GM18502 (cell line): Measurements from ENCODE around the gene HAND1.

Experiments used
- ATAC-seq: cut with Tn5 transposase; IDR thresholded peaks from one replicate; pipeline ENCODE4 v1.9.1; 2021; ENCODE audit warnings: mild to moderate bottlenecking; ENCODE audit not compliant: unreplicated experiment, poor library complexity

The HAND1 gene

DNA sequence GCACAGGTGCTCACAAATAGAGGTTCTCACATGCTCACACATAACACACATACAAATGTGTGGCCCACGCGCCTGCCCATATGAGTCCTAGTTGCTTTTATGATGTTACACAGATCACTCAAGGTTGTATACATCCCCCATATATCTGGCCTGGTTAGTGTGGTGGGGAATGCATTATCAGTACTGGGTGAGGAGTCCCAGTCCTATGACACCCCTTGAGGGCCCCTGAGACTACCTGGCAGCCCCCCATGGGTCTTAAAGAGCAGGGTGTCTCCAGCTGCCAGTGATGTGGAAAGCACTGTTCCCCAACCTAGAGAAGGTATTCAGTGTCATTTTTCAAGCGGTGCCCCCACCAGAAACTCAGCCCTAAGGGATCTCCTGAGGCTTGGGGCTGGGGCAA is 2.8 kb upstream of the HAND1 start:
- ATAC-seq = no peak

DNA sequence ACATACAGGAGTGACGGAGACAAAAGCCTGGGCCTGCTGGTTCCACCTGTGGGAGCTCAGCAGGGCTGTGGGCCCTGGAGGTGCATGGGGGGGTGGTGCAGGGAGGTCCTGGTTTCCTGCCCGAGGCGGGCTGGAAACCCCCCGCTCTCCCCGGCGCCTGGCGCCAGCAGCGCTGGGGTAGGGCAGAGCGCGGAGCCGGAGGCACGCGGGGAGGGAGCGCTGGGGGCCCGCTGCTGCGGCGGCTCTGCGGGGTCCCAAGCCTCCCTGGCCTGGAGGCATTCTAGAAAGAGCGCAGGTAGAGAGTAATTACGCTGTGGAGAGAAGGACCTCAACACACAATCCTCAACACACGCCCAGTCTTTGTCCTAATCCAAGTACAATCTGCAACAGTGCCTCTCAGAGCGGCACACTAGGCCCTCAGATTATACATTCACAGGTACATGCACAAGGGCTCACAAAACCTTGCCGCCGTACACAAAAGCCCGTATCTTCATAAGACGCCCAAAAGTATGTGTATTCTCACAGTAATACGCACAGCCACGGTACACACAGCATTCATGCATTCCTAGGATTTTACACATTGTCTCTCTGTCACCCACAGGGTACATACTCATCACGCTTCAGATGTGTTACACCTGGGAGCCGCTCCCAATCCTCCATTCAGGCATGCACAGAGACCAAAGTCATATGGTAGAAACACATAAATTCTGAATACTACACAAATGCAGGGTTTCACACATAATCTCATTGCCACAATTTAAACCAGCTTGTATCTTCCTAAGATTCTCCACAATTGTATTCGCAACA is 2.1 kb upstream of the HAND1 start:
- peak; percentile 52 for ATAC-seq

DNA sequence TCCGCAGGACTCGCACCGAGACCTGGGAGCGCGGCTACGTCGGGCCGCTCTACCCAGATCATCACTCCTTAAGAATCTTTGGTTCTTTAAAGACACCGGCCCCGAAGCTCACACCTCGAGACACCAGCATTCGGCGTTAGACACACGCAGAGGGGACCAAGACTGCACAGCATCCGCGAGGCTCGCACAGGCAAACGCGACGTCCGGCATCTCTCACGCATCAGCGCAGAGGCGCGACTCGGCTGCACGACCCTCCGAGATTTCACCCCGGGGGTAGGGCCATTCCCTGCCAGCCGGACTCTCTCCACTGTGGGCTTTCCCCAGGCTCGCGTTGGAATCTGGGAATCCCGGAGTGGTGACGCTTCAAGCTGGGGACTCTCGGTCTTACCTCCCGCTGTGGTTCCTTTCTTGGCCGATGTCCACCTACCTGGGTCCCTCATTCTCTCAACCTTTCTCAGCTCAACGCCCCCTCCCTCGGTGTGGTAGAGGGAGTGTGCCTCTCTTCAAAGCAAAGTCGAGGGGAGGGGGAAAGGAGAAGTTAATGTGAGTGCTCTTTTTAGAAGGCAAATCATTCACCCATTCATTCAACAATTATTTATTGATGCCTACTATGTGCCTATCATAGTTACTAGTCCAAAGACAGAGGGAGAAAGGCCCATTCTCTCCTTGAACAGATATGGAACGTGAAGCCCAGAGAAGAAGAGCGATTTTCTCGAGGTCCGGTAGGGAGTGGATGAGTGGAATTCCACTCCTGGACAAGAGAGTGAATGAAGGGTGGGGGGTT is 1.3 kb upstream of the HAND1 start:
- ATAC-seq = no peak

DNA sequence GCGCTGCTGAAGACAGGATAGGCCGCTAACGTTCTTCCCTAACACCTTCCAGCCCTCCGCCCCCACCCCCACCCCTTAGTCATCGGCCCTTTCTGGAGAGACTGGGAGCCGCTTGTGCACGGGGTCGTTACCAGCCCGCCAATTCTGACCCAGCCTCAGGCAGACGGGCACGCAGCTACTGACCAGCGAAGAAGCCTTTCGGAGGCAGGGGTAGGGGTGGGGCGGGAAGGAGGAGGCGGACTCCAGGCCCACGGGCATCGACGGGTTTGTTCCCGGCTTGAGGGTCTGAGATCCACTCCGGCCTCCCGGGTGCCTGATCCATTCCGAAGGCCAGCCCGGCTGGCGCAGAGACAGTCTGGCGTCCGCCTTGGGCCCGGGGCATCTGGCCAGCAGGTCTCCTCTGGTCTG is 729 bp upstream of the HAND1 start:
- no peak for ATAC-seq

DNA sequence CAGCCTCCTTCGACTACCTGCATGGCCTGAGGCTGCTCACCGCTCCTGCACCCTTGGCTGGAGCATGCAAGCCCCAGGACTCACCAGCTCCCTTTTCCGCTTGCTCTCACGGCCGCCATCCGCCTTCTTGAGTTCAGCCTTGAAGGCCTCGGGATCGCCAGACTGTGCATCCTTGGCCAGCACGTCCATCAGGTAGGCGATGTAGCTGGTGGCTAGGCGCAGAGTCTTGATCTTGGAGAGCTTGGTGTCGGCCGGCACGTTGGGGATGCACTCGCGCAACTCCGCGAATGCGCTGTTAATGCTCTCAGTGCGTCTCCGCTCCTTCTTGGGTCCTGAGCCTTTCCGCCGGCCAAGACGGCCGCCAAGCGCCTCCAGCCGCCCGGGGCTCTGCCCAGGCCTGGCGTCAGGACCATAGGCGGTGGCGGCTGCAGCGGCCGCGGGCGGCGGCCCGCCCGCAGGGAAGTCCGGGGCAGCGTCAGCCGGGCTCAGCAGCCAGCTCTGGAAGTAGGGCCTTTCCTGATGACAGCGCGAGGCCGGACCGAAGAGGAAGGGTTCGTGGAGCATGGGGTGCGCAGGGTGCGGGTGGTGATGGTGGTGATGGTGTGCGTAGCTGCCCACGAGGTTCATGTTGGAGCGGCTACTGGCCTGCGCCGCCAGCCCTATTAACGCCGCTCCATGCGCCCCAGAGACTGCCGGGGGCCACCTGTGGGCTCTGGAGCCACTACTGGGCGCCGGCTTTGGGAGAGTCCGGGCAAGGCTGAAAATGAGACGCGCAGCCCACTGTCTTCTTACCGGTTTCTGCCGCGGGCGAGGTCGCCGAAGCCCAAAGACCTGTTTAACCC is 424 bp downstream of the HAND1 start:
- ATAC-seq = no peak

DNA sequence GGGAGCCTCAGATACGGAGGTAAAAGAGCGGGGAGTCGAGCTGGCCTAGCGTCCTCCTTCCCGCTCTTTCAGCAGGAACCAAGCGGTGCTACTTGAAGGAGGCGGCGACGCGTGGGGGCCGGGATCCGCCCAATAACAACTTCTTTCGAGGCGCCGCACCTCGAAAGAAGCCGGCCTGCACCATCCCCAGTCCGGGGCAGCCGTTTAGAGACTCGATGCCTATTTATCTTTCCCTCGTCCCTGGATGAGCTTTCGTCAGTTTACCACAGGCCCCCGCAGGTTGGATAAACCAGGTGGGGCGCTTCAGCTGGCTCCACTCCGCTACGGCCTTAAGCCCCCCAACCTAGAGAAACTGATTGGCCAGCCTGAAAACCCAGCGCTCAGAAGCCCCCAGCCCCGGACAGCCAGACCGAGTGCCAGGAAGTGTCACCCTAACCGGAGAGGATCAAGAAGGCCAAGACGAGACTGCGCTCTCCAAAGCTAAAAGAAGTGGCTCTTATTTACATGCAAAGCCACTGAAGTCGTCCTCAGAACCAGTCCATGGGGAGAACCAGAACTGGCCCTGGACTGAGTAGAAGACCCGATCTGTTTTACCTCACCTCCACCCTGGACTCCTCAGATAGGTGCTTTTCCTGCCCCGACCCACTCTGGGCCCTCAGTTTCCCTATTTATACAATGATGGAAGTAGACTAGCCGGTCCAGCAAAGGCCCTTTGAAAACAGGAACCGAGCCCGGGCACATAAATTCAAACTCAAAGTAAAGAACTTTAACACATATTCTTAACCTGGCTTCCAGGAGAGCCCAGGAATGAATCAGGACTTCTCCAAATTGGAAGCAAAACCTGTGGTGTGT is 1.4 kb downstream of the HAND1 start:
- no peak for ATAC-seq

DNA sequence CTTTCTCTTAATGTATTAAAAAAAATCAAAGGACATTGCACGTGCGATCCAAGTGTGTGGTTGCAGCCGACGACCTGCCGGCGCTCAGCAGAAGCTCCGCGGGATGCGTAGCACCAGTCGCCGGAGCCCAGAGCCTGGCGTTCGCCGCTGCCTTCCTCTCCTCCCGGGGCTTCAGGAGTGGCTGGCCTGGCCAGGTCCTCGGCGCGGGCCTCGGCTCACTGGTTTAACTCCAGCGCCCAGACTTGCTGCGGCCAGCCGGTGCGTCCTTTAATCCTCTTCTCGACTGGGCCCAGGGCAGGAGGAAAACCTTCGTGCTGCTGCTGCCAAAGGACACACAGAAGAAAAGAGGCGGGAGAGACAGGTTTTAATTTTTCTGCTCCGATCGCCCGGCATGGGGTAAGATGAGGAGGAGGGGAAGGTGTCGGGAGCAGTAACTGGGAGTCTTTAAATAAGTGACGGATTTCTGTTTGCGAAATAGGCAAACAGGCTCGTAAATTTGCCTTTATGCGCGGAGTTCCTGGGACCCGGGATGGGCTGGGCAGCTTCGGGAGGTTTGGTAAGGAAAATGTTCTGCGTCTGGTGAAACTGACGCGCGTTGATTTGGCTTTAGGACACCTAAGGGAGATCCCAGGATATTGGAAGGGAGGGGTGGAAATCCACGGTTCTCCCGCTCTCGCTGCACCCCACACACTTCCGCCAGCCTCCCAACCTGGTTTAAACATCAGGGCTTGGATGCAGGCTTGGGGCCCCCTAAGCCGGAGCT is 2.3 kb downstream of the HAND1 start:
- ATAC-seq = no peak

DNA sequence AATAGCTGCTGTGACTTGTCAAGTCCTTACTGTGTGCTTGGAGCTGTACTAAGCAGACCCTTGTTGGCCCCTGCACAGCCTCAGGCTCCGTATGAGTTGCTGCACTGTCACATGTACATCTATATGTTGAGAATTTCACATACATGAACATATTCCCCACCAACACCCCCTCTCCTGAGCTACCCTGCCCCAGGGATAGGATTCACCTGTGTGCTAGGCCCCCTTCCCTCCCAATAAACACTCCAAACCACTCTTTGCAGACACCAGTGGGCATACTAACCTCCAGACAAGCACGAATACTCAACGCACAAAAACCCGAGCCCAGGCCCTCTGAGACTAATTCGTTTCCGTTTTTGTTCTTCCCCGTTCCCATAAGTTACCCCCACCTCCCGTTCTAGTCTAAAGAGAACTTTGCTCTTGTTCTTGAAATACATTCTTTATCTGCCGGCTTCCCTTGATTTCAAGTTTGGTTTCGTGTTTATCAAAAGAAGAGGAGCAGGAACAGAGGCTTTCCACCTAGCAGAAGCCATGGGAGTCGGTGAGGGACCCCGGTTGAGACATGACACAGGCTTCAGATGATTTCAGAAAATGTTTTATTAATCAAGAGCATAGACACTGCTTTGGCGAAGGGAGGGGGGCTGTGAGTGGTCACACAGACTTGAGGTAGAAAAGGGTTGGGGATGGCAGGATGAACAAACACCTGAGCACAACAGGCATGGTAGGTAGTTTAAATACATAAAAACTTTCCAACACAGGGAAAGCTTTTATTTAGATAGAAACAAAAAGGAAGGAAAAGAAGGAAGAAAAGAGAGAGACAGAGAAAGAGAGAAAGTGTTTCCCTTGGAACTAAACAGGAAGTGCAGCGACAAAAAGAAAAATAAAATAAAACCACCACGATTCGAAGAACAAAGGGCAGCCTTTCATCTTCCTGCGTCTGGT is 3.4 kb downstream of the HAND1 start:
- ATAC-seq = no peak

DNA sequence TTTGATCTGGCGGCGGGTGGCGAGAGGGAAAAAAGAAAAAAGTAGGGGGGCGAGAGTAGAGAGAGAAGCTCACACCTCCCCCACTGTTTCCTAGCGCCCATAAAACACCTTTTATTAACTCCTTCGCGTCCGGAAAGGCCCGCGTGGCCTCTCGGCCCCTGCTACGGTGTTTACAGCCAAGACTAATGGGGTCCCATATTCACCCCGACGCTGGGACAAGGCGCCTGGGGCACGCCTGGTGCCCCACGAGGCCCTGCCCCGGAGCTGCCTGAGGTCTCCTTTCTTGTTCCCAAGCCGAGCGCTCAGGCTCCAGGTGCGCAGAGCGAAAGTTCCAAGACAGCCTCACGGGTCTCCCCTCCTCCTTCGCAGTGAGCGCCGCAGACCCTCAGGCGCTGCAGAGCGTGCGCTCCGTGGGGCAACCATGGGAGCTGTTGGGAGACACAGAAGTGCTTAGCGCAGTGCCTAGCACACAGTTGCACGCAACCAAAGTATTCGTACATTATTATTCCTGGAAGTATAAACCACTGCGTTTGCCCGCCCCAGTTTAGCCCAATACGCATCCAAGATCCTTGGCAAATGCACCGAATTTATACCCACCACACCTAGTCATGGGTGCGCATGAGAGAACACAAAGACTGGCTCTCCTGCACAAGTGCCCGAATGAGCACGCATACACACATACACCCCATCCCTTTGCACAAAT is 4.3 kb downstream of the HAND1 start:
- no peak for ATAC-seq

DNA sequence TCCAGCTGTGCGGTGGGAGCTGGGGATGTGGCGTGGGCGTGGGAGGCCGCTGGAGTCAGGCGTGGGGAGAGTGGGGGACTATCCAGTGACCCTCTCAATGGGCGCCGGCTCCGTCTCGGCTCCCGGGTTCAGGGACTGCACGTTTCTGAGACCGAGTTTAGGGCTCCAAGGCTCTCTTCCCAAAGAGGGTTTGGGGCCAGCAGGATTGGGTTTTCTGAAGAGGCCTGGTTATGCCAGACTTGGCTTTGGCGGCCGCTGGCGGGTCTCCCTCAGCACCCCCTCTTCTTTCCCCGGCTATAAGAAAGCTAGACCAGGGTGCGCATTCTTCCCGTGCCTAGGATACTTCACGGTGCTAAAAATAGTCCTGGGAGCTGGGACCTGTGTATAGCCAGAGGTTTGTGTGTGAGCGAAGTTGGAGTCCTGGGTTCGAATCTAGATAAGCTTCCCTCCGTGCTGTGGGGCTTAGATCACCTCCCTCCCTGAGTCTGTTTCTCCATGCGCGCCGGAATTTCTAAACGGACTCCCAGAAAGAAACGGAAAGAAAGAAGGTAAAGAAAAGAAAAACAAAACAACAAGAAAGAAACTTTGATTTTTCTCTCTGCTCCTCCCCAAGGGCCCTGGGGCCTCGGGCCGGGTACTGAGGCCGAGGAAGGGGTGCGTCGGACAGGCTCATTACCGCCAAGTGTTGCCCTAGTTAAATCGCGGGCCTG is 5.0 kb downstream of the HAND1 start:
- no peak for ATAC-seq

DNA sequence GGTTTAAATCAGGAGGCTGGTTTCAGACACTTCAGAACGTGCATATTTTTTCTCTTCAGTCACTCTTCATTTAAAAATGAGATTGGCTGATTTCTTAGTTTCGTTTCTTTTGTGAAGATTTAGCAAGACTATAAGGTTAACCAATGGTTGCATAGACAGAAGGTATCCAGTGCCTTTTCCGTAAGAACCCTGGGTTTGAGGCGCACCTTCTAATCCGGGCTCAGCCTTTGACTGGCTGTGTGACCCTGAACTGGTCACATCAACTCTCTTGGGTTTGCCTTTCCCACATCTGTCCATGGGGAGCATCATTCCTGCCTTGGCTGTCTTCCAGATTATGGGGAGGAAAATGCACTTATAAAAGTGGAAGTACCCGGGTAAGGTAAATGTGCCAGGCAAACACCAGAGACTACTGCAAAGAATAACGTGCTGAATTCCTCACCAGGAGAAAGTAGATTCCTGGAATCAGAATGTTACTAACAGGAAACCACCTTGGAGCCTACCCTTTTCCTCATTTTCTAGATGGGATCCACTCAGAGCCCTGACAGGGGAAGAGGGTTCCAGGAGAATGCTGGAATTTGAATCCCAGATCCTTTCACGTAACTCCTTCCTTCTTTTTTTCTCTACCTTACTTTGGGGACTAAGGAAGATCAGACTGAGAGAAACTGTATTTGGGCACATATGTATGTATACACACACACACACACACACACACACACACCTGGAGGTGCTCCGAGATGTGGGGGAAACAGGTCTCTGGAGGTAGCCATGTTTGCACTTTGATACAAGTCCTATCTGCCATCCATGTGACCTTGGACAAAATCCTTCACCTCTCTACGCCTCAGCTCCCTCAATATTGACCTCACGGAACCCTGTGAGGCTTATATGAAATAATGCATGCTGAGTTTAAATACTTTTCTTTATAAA is 6.8 kb downstream of the HAND1 start:
- no peak for ATAC-seq

DNA sequence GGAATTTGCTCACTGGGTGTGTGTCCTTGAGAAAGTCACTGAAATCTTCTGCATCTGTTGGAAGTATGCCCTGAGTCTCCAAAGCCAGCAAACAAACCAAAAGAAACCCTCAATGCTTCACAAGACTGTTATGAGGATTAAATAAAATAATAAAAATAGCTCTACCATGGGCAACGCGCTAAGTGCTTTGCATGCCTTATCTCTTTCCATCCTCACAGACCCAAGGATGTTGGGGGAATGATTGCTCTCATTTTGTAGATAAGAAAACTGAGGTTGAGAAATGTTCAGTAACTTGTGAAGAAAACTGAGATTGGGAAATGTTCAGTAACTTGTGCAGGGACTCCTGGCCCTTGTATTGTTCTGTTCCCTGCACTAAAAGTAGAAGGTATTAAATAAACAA is 7.9 kb downstream of the HAND1 start:
- no peak for ATAC-seq

DNA sequence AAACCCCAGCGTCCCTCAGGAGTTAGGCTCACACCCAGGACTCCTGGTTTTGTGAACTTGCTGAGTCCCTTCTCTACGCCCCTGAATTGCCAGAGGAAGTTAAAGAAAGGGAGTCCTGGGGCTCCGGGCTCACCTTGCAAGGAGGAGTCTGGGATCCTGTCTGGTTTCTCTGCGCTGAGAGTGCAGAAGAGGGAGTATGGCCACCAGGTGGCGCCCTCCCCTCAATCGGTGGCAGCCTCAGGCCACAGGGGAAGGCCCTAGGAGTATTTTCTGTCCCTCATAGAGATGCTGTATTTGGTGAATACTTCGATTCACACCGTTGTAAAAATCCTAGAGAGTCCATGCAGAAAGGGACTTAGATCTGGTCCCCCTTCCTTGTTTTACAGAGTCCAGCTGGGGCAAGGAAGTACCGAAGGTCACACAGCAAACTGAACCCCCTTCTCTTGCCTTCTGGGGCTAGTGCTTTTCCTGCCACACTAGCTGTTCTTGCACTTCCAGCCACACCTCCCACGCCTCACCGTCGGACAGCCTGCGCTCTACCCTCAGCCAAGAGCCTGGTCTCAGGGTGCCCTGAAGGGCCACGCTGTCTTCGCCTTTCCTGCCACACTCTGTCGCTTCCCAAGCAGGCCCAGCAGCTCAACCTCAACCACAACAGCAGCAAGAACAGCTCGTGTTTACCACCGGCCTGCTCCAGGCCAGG is 10.2 kb downstream of the HAND1 start:
- ATAC-seq = peak; percentile 97

DNA sequence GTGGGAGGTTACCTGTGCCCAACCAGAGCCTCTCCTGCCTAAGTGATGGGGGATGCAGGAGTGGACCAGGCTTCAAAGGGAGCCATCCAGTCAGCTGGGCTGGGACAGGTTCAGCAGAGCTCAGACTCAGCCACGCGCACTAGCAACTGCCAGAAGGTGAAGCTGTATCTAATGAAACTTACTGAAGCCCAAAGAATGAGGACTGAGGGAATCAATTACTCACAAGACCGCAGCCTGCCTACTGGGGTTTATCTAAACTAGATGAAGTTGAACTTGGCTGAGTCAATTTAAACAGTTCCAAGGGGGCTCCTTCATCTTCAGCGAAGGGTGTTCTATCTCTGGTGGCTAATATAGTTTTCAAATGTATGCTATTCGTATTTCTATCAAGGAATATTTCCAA is 11.4 kb downstream of the HAND1 start:
- ATAC-seq = no peak

DNA sequence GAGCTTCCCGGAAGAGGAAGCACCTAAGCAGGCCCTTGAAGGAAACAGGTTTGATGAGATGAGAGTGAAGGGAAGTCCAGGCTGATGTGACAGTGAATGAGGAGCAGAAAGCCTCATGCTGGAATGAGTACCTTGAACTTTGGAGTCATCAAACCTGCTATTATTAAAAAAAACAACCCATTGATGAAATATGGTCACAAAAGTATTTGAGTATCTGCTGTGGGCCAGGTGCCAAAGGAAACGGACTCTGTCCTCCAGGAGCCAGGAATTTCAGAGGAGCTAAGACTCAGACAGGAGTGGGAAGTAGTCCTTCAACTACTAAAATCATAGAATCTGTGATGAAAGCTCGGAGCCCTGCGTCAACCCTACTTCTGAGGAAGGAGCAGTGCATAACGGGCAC is 11.9 kb downstream of the HAND1 start:
- no peak for ATAC-seq
